GM19328 (cell line): ENCODE data around the gene ADAT2.

Experiments
- ATAC-seq: cut with Tn5 transposase; IDR thresholded peaks from one replicate; pipeline ENCODE4 v1.9.1; 2021; ENCODE audit warnings: mild to moderate bottlenecking, moderate library complexity; ENCODE audit not compliant: unreplicated experiment

ADAT2 gene

GRCh38 chr6:143399176-143399575 lies 51.3 kb downstream of the ADAT2 start:
- no peak for ATAC-seq

- no peak for ATAC-seq
Observed at GRCh38 chr6:143397227-143398222, 53.0 kb downstream of the ADAT2 start.

DNA sequence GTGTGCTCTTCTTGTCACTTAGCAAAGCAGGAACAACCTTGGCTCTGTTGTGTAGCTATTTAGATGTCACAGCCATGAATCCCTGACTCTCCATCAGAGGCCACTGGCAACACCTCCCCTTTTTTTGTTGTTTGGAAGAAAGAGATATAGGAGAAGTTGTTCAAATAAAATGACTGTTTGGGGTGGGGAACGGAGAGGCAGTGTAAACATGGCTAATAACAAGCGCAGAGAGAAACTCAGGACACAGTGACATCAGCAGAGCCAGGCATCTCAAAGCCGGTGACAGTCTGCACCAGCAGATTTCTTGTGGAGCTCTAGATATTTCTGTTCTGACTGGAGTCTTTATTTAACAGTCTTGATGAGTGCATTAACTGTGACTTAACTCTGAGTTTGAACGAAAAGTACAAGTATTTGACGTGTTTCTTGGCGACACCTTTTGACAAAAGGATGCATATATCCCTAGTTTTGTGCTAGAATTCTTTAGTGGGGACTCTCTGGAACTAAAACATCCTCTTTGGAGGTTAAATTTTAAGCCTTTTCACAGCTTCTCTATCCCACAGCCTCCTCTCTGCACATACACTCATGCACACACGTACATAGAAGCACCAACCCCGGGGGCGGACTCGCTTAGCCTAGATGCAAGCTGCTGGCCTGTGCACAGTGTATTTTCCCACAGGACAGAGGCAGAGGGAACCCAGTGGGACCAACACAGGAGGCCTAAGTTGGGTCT lies 53.8 kb downstream of the ADAT2 start:
- ATAC-seq: no peak

DNA sequence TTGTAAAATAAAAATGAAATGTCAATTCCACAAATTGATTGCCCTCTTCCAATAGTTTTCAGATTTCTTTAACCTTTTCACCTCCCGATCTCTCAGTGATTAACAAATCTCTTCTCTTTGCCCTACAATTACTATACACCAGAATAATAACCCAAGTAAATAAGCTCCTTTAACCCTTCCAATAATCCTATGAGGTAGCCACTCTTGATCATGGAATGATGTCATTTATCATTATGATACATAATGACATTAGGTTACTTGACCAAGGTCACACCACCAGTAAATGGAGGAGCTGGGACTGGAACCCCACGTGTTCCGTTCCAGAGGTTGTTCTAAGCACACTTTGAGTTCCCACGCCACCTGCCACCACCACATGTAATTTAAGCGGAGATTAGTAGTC lies 54.8 kb downstream of the ADAT2 start:
- ATAC-seq: no peak

- ATAC-seq: no peak
Observed at GRCh38 chr6:143394389-143394788, 56.1 kb downstream of the ADAT2 start.

DNA sequence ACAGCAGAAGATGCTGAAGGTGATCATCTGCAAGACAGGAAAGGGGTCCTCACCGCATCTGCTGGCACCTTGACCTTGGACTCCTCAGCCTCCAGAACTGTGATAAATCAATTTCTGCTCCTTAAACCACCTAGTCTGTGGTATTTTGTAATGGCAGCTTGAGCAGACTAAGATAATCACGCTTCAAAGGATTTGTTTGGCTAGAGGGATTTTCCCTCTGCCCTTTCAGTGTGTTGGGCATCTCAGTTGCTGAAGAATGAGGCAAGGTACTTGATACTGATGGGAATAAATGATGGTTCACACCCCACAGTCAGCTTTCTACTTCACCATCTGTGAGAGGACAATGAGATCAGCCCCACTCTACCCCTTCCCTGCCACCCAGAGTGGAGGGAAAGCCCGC lies 60.2 kb downstream of the ADAT2 start:
- ATAC-seq: no peak

GRCh38 chr6:143385636-143386035 lies 64.9 kb downstream of the ADAT2 start:
- ATAC-seq: no peak

DNA sequence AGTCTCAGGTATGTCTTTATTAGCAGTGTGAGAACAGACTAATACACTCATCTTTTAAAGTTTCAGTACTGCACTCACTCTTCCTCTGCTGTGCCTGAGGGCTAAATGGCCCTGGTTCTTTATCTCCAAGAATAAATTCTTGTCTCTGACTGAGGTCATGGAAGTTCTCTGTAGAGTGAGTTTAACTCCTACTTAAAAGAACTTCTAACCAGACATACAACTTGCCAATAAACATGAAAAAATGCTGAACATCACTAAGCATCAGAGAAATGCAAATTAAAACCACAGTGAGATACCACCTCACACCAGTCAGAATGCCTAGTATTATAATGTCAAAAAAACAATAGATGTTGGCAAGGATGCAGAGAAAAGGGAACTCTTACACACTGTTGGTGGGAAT lies 73.6 kb downstream of the ADAT2 start:
- no peak for ATAC-seq

GRCh38 chr6:143376375-143376774 lies 74.1 kb downstream of the ADAT2 start:
- ATAC-seq: no peak

GRCh38 chr6:143375022-143375585 lies 75.4 kb downstream of the ADAT2 start:
- no peak for ATAC-seq

DNA sequence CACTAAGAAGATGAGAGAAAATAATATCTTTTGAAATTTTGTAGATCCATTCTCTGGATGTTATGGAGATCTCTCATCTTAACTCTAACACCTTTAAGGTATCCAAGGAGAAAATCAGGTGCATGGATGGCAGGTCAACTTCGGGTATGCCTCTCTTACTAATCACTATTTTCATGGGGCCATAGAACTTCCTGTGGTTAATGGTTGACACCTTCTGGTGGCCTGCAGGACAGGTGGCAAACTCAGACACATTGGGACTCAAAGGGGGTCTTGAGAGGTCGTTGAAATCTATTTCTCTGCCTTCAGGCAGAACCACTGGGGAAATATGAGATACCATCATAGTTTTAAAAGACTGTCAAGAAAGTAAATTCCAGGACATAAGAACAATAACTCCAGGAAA lies 76.5 kb downstream of the ADAT2 start:
- ATAC-seq: no peak
